Measurements from ENCODE around the gene BOC. TPM values are rescaled to one million over a fixed set of nuclear protein-coding genes. Genes with fewer than 3 reads are reported as not detected.

The BOC gene
- total and polyA plus RNA-seq, 2 of the 13 experiments (the other 11 are each of a cell fraction or from before 2014, with no cell fraction given): 0.04 TPM; not detected in 1

DNA sequence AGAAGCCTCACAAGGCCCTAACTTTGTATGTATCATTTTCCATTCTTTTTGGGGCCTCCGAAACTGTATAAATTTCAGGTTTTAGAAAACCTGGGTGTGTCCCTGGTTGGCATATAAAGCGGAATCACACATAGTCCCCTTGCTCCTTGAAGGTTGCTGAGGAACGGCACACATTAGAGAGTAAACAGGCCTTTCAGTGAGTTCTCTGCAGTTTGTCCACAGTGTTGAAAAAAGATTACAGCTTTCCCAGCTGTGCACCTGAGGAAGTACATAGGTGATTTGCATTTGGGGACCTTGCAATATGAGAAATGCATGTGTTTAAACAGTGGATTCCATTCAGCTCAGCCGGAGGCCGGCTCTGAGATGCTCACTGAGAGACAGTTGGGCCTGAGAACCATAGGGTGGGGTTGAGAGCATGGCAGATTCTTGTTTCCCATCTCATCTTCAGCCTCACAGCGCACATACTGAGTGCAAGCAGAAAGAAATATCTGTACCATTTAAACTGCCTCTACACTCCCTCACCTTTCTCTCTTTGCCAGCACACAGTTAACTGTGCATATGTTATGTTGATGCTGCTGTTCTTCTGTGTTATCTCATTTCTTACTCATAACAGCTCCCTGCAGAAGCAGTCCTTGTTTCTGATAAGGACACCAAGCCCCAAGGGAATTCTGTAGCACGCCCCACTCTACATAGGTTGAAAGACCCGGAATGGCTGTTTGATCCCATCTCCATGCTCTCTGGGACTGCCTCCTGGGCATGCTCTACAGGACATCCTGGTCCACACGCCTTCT, 60.4 kb downstream of the BOC start (continued):
- TF ChIP-seq, protein P1, sequence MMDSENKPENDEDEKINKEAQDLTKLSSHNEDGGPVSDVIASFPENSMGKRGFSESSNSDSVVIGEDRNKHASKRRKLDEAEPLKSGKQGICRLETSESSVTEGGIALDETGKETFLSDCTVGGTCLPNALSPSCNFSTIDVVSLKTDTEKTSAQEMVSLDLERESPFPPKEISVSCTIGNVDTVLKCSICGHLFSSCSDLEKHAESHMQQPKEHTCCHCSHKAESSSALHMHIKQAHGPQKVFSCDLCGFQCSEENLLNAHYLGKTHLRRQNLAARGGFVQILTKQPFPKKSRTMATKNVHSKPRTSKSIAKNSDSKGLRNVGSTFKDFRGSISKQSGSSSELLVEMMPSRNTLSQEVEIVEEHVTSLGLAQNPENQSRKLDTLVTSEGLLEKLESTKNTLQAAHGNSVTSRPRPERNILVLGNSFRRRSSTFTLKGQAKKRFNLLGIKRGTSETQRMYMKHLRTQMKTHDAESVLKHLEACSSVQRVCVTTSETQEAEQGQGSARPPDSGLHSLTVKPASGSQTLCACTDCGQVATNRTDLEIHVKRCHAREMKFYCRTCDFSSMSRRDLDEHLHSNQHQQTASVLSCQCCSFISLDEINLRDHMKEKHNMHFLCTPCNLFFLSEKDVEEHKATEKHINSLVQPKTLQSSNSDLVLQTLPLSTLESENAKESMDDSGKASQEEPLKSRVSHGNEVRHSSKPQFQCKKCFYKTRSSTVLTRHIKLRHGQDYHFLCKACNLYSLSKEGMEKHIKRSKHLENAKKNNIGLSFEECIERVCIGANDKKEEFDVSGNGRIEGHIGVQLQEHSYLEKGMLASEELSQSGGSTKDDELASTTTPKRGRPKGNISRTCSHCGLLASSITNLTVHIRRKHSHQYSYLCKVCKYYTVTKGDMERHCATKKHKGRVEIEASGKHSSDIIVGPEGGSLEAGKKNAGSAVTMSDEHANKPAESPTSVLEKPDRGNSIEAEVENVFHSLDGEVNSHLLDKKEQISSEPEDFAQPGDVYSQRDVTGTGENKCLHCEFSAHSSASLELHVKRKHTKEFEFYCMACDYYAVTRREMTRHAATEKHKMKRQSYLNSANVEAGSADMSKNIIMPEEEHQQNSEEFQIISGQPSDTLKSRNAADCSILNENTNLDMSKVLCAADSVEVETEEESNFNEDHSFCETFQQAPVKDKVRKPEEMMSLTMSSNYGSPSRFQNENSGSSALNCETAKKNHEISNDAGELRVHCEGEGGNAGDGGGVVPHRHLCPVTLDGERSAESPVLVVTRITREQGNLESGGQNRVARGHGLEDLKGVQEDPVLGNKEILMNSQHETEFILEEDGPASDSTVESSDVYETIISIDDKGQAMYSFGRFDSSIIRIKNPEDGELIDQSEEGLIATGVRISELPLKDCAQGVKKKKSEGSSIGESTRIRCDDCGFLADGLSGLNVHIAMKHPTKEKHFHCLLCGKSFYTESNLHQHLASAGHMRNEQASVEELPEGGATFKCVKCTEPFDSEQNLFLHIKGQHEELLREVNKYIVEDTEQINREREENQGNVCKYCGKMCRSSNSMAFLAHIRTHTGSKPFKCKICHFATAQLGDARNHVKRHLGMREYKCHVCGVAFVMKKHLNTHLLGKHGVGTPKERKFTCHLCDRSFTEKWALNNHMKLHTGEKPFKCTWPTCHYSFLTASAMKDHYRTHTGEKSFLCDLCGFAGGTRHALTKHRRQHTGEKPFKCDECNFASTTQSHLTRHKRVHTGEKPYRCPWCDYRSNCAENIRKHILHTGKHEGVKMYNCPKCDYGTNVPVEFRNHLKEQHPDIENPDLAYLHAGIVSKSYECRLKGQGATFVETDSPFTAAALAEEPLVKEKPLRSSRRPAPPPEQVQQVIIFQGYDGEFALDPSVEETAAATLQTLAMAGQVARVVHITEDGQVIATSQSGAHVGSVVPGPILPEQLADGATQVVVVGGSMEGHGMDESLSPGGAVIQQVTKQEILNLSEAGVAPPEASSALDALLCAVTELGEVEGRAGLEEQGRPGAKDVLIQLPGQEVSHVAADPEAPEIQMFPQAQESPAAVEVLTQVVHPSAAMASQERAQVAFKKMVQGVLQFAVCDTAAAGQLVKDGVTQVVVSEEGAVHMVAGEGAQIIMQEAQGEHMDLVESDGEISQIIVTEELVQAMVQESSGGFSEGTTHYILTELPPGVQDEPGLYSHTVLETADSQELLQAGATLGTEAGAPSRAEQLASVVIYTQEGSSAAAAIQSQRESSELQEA (CRISPR knock-in tag; IDR thresholded peaks at IDR 0.05; ENCODE audit: not compliant biosample characterization): no peak
- TF ChIP-seq, protein P2, sequence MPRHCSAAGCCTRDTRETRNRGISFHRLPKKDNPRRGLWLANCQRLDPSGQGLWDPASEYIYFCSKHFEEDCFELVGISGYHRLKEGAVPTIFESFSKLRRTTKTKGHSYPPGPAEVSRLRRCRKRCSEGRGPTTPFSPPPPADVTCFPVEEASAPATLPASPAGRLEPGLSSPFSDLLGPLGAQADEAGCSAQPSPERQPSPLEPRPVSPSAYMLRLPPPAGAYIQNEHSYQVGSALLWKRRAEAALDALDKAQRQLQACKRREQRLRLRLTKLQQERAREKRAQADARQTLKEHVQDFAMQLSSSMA (CRISPR knock-in tag; IDR thresholded peaks at IDR 0.05): no peak

All from HepG2 (cell line).